ENCODE measurements around the gene HOXD3. TPM values are rescaled to one million over a fixed set of nuclear protein-coding genes. Genes with fewer than 3 reads are reported as not detected.

The HOXD3 gene
- total RNA-seq, 1 donor from 2014 or later: 0.47 TPM

DNA sequence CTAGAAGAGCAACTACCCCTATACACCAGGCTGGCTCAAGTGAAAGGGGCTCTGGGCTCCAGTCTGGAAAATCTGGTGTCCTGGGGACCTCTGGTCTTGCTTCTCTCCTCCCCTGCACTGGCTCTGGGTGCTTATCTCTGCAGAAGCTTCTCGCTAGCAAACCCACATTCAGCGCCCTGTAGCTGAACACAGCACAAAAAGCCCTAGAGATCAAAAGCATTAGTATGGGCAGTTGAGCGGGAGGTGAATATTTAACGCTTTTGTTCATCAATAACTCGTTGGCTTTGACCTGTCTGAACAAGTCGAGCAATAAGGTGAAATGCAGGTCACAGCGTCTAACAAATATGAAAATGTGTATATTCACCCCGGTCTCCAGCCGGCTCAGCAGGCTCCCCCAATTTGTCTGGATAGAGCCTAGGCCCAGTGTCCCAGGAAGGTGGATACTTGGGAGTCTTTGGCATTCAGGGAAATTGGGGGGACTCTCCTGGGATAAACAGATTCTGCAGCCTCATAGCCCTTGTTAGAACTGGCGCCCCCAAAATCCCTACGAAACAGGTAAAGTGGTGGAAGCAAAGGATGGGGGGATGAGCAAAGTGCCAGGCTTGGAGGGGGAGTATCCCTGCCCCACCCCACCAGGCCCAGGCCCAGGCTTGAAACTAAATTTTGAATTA lies 8.2 kb upstream of the HOXD3 start:
- ATAC-seq (no peak), DNase-seq (no peak)
- intact Hi-C loops (cut with DNase I): loop anchor here (10.0 kb wide), 1 partner anchor 306 kb away; no protein-coding TSS in a partner anchor
- no peaks in the 10 kb centered on the region for H3K9me3 ChIP-seq
- H3K4me3 ChIP-seq: no peak overlapping the region
- H3K4me1 ChIP-seq: peaks cover 10% of the 10 kb centered on the region
- no peaks in the 10 kb centered on the region for H3K36me3 ChIP-seq
- TF ChIP-seq, protein P1, sequence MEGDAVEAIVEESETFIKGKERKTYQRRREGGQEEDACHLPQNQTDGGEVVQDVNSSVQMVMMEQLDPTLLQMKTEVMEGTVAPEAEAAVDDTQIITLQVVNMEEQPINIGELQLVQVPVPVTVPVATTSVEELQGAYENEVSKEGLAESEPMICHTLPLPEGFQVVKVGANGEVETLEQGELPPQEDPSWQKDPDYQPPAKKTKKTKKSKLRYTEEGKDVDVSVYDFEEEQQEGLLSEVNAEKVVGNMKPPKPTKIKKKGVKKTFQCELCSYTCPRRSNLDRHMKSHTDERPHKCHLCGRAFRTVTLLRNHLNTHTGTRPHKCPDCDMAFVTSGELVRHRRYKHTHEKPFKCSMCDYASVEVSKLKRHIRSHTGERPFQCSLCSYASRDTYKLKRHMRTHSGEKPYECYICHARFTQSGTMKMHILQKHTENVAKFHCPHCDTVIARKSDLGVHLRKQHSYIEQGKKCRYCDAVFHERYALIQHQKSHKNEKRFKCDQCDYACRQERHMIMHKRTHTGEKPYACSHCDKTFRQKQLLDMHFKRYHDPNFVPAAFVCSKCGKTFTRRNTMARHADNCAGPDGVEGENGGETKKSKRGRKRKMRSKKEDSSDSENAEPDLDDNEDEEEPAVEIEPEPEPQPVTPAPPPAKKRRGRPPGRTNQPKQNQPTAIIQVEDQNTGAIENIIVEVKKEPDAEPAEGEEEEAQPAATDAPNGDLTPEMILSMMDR (IDR thresholded peaks at IDR 0.05): no peak
- no peak overlapping the region for H3K27ac ChIP-seq
- peaks cover 99% of the 10 kb centered on the region for H3K27me3 ChIP-seq (ENCODE audit: low read depth)

DNA sequence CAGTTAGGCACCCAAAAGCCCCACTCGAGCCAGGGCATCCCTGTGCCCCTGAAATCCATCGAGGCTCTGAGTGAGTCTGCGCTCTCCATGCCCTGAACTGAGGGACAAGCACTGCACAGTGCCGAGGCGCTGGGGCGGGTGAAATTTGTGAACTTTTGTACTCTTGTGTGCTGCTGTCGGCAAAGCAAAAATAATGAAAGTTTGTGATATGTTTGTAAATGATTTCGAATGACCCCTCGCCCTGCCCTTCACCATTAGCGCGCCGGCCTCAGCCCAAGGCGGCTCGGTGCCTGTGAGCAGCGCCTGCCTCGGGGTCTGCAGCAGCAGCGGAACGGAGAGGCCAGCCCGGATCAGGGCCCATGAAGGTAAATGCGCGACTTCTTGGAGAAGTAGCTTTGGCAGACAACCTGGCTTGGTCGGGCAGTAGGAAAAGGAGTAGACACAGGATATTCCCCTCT lies 7.6 kb upstream of the HOXD3 start:
- H3K27me3 ChIP-seq (ENCODE audit: low read depth): peaks cover 99% of the 10 kb centered on the region
- H3K9me3 ChIP-seq: no peaks in the 10 kb centered on the region
- TF ChIP-seq, protein P1 (IDR thresholded peaks at IDR 0.05): no peak
- peaks cover 10% of the 10 kb centered on the region for H3K4me1 ChIP-seq
- H3K4me3 ChIP-seq: no peak overlapping the region
- H3K27ac ChIP-seq: no peak overlapping the region
- H3K36me3 ChIP-seq: no peaks in the 10 kb centered on the region
- DNase-seq: no peak
- ATAC-seq: no peak
- intact Hi-C loops (cut with DNase I): loop anchor here (10.0 kb wide), 1 partner anchor 305 kb away; no protein-coding TSS in a partner anchor

DNA sequence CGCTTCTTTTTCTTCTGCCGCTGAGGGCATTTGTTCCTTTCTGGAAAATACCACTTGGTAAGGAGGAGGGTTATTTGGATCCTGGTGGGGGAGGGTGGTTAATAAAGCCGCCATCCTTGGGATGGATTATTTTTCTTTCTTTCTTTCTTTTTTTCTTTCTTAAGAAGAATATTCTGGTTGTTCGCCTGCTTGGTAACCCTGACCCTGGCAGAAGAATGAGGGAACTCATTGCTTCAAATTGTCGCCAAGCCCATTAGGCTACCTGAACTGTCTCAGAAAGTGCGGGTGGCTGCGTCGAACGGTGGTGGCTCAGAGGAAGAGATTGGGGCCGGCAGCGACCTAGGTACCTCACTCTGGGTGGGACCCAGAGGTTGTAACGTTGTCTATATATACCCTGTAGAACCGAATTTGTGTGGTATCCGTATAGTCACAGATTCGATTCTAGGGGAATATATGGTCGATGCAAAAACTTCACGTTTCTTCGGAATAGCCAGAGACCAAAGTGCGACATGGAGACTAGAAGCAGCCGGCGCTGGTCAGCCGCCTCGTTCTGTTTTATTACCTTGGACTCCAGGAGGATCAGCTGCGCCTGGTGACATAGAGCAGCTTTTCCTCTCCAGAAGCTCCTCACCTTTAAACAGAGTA lies 7.0 kb upstream of the HOXD3 start:
- Histone ChIP-seq H3K27me3 (ENCODE audit: low read depth) (peaks cover 99% of the 10 kb centered on the region), H3K4me1 (peaks cover 10% of the 10 kb centered on the region), H3K27ac (no peak overlapping the region), H3K4me3 (no peak overlapping the region), H3K36me3 (no peaks in the 10 kb centered on the region), H3K9me3 (no peaks in the 10 kb centered on the region)
- TF ChIP-seq, protein P1 (IDR thresholded peaks at IDR 0.05): no peak
- DNase-seq (no peak), ATAC-seq (no peak)
- intact Hi-C loops (cut with DNase I): loop anchor here (10.0 kb wide), 1 partner anchor 305 kb away; no protein-coding TSS in a partner anchor

DNA sequence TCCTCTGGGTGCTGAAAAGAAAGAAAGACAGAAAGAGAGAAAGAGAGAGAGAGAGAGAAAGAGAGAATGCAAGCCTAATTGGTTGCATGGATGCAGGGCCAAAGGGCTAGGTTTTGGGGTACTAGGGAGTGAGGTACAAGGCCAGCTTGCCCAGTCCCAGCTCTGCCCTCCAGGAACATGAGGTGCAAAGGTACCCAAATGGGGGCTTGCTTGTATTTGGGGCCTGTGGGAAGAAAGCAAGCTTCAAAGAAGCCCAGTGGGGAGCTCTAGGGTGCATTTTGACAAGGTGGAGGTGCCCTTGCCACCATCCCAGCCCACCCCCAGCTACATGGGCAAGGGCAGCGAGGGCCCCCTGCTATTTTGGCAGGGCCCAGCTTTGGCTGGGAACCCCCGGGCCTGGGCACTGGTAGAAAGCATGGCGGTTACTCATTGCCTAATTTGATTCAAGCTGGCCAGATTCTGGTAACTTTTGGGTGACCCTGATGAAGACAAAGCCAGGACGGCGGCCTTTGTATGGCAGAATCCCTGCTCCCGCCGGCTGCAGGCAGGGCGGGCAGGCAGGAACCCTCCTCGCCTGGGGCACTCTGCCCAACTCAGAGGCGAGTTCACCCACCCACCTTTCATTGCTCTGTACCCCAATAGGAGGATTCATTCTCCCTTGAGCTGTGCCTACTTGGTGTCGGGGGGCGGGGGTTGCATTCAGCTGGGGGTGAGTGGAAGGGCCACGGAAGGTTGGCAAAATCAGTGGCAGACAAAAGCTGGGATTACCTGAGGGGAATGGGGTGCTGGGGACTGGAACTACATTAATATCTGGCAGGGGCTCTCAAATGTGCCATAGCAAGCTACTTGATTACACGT lies 6.3 kb upstream of the HOXD3 start:
- DNase-seq: no peak
- Histone ChIP-seq H3K4me3 (no peak overlapping the region), H3K4me1 (peaks cover 10% of the 10 kb centered on the region), H3K36me3 (no peaks in the 10 kb centered on the region), H3K9me3 (no peaks in the 10 kb centered on the region), H3K27me3 (ENCODE audit: low read depth) (peaks cover 100% of the 10 kb centered on the region), H3K27ac (no peak overlapping the region)
- intact Hi-C loops (cut with DNase I): no loop called here
- no peak for ATAC-seq
- TF ChIP-seq, protein P1 (IDR thresholded peaks at IDR 0.05): no peak
